Lung (tissue), 12 donors: Measurements from ENCODE around the gene GARS1. TPM values are rescaled to one million over a fixed set of nuclear protein-coding genes. Genes with fewer than 3 reads are reported as not detected.

Source experiments
- ATAC-seq: fragments of 200-7000 bp; cut with Tn5 transposase; one replicate; pipeline ENCODE4 v1.9.1; 2020; ENCODE audit warnings: moderate number of reproducible peaks; ENCODE audit not compliant: insufficient read depth, low FRiP score
- DNase-seq, 3 donors: peaks; one replicate each; pipeline ENCODE4 v3.0.0-alpha.2; 2013 to 2017
- H3K27ac ChIP-seq, 2 donors: one replicate each; pipeline ENCODE4 v1.5.1; 2013; ENCODE audit warnings: mild to moderate bottlenecking in 2 of 2, moderate library complexity in 2 of 2, control low read depth in 1 of 2, inconsistent platforms in 1 of 2, low read depth in 1 of 2, low read length in 1 of 2
- H3K27me3 ChIP-seq, 3 donors: one replicate each; pipeline ENCODE4 v1.5.1; 2013; ENCODE audit warnings: low read length in 2 of 3; ENCODE audit not compliant: control insufficient read depth in 3 of 3, insufficient read depth in 3 of 3
- H3K36me3 ChIP-seq, 4 donors: one replicate each; pipeline ENCODE4 v1.5.1; 2013; ENCODE audit warnings: low read length in 4 of 4, mild to moderate bottlenecking in 1 of 4, moderate library complexity in 1 of 4; ENCODE audit not compliant: control insufficient read depth in 4 of 4, insufficient read depth in 4 of 4
- H3K4me1 ChIP-seq, 5 donors: one replicate each; pipeline ENCODE4 v1.5.1; 2013; ENCODE audit warnings: low read length in 5 of 5, mild to moderate bottlenecking in 2 of 5, moderate library complexity in 1 of 5; ENCODE audit not compliant: control insufficient read depth in 5 of 5, insufficient read depth in 5 of 5
- H3K4me3 ChIP-seq: one replicate; pipeline ENCODE4 v1.5.1; 2013; ENCODE audit warnings: mild to moderate bottlenecking, control low read depth, moderate library complexity
- H3K9ac ChIP-seq, 2 donors: one replicate each; pipeline ENCODE4 v1.5.1; 2013; ENCODE audit warnings: low read length in 2 of 2, control low read depth in 1 of 2; ENCODE audit not compliant: insufficient read depth in 1 of 2
- H3K9me3 ChIP-seq, 4 donors: one replicate each; pipeline ENCODE4 v1.5.1; 2013; ENCODE audit warnings: low read length in 3 of 4, mild to moderate bottlenecking in 1 of 4, moderate library complexity in 1 of 4; ENCODE audit not compliant: control insufficient read depth in 4 of 4, insufficient read depth in 3 of 4
- CTCF ChIP-seq: IDR thresholded peaks from 2 replicates; pipeline ENCODE4 v1.5.1; 2012; ENCODE audit warnings: mild to moderate bottlenecking; ENCODE audit errors: control extremely low read depth, extremely low read depth
- WGBS, 2 donors: extraction: QIAGEN DNeasy Blood & Tissue Kit; methylation state at CpG; one replicate each; pipeline ENCODE4 v1.1.7; 2013; 5-methylcytosine and 5-hydroxymethylcytosine counted together
- polyA plus RNA-seq, 2 donors: library from polyadenylated mRNA; stranded (reverse); fragments of 200-250 nt; gene quantifications; one replicate each; pipeline ENCODE4 v1.2.1, GENCODE V29; 2013
- total RNA-seq, 2 donors: library from RNA; depleted of rRNA in 1 of 2; stranded (reverse); fragments of >200 nt in 1 of 2; gene quantifications; one replicate each; pipeline ENCODE4 v1.2.1, GENCODE V29; 2014 to 2021
- donor health status: control.
- donor health status: control.
- donor health status: Bipolar disorder and iron deficiency.
- donor health status: healthy.
- donor health status: DM: yes; HTN: yes; CAD: no.

GARS1 gene
- total and polyA plus RNA-seq, 4 donors: 55.5 to 132 (median 92.1) TPM

GRCh38 chr7:30616318-30616717 is 21.6 kb downstream of the GARS1 start:
- H3K27me3 ChIP-seq: no peaks in the 10 kb centered on the region
- peaks cover 29 to 47% (median 45%) of the 10 kb centered on the region in 4 donors for H3K36me3 ChIP-seq
- no peak overlapping the region for H3K4me3 ChIP-seq
- no peaks in the 10 kb centered on the region for H3K9me3 ChIP-seq
- H3K9ac ChIP-seq: no peak overlapping the region
- DNase-seq (peak in 1 of 3 donors; percentile 1), ATAC-seq (no peak)
- 65 to 88% methylated on average over 4 of the region's 4 CpGs for WGBS, 2 donors
- peaks cover 0 to 5% (median 1%) of the 10 kb centered on the region in 5 donors for H3K4me1 ChIP-seq
- TF ChIP-seq CTCF: no peak
- H3K27ac ChIP-seq: no peak overlapping the region

GRCh38 chr7:30617359-30617758 is 22.7 kb downstream of the GARS1 start:
- H3K27ac ChIP-seq: no peak overlapping the region
- TF ChIP-seq CTCF: no peak
- H3K27me3 ChIP-seq: no peaks in the 10 kb centered on the region
- ATAC-seq (peak; percentile 34), DNase-seq (peak in 2 of 3 donors; percentile 15 to 46)
- no peak overlapping the region for H3K9ac ChIP-seq
- WGBS, 2 donors: 65 to 87% methylated on average over 2 of the region's 2 CpGs
- H3K4me1 ChIP-seq: peaks cover 0 to 5% (median 1%) of the 10 kb centered on the region in 5 donors
- no peaks in the 10 kb centered on the region for H3K9me3 ChIP-seq
- no peak overlapping the region for H3K4me3 ChIP-seq
- peaks cover 33 to 53% (median 51%) of the 10 kb centered on the region in 4 donors for H3K36me3 ChIP-seq

GRCh38 chr7:30618080-30618676 is 23.5 kb downstream of the GARS1 start:
- no peak for TF ChIP-seq CTCF
- DNase-seq (peak in 1 of 3 donors; percentile 1), ATAC-seq (no peak)
- H3K9me3 ChIP-seq: no peaks in the 10 kb centered on the region
- no peaks in the 10 kb centered on the region for H3K27me3 ChIP-seq
- WGBS, 2 donors: 94 to 95% methylated on average over 4 of the region's 4 CpGs
- no peak overlapping the region for H3K4me3 ChIP-seq
- H3K27ac ChIP-seq: no peak overlapping the region
- H3K36me3 ChIP-seq: peaks cover 27 to 54% (median 48%) of the 10 kb centered on the region in 4 donors
- H3K4me1 ChIP-seq: peaks cover 0 to 5% (median 1%) of the 10 kb centered on the region in 5 donors
- H3K9ac ChIP-seq: no peak overlapping the region

- H3K36me3 ChIP-seq: peaks cover 24 to 51% (median 45%) of the 10 kb centered on the region in 4 donors
- H3K9ac ChIP-seq: no peak overlapping the region
- TF ChIP-seq CTCF: no peak
- H3K27me3 ChIP-seq: no peaks in the 10 kb centered on the region
- no peaks in the 10 kb centered on the region for H3K9me3 ChIP-seq
- DNase-seq (no peak), ATAC-seq (no peak)
- 81 to 94% methylated on average over 1 of the region's 1 CpG for WGBS, 2 donors
- peaks cover 0 to 5% (median 1%) of the 10 kb centered on the region in 5 donors for H3K4me1 ChIP-seq
- H3K4me3 ChIP-seq: no peak overlapping the region
- no peak overlapping the region for H3K27ac ChIP-seq
These were observed 24.3 kb downstream of the GARS1 start for GRCh38 chr7:30618961-30619360.
